Activated naive CD8-positive, alpha-beta T cell treated with anti-CD3 and anti-CD28 coated beads, Interleukin-2, amount 50 U/mL, for 16 hours (primary cell): ENCODE measurements around the gene RWDD1.

Experiments
- DNase-seq: peaks from one replicate; pipeline ENCODE4 v3.0.0-alpha.2; 2020; ENCODE audit warnings: low read depth, low spot score

Gene RWDD1, protein sequence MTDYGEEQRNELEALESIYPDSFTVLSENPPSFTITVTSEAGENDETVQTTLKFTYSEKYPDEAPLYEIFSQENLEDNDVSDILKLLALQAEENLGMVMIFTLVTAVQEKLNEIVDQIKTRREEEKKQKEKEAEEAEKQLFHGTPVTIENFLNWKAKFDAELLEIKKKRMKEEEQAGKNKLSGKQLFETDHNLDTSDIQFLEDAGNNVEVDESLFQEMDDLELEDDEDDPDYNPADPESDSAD

DNA sequence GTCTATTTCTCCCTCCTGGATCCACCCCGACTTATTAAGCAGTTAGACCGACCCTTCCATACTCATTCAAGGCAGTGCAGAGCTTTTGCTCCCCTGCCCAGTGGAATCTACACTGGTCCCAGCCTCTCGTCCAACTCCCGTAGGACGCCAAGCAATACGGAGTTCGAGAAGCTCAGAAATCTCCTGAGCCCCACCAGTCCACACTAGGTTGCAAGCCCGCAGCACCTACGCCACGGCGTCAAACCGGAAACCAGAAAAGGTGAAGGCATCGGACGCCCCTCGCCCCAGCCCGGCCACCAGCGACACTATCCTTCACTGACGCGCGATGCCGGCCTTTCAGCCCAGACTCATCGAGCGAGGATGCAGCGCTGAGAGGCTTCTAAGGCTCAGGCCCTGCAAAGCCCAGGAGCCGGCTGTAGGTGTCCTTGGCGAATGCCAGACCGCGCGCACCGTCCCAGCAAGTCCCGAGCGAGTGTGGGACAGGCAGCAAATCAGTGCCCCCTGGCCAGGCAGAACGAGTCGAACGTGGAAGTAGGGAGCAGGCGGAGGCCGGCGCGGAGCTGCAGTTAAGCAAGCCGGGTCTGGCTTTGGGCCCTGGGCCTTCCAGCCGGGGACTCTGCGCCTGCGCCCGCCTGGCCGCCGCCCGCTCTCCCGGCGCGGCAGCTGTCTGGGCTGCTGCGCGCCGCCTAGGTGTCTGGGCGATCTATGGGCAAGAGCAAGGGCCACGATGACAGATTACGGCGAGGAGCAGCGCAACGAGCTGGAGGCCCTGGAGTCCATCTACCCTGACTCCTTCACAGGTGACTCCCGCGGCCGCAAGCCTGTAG, at the start of gene RWDD1:
RWDD1 (plus strand) TSS at position 649 of the 827 bp plus-strand sequence; CDS start at position 728, 79 bp downstream.
- peak; percentile 96 for DNase-seq

- DNase-seq: no peak
Measured at GRCh38 chr6:116522896-116523295, 48.4 kb upstream of the RWDD1 start.

DNA sequence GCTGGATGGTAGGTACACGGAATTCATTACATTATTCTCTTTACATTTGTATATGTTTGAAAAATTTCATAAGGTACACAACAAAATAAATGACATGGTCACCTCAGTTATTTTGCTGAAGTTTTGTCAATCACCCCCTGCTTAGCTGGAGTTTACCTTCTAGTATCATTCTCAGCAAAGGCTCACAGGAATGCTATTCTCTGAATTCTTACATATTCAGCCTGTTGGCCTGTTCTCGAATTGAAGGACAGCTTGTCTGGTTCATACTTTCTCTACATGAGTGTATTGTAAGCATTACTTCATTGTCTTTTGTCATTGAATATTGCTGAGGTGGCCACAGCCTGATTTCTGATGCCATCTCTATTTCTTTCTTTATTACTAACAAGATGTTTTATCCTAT, 47.1 kb upstream of the RWDD1 start:
- no peak for DNase-seq

DNA sequence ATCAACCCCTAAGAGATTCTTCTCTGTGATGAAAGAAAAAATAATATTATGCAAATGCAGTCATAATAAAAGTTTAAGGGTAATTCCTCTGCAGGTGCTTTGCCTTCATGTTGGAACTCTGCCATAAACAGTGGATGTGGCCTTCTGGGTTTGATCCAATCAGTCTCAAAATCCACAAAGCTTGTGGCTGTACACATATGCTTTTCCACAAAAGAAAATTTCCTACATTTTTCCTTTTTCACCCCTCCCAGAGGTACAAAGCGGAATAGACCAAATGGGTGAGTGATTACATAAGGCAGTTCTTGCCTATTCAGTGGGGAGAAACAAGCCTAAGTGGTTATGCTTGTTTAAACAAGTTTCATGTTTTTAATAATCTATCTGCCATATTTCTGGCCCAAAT, 43.2 kb upstream of the RWDD1 start:
- DNase-seq: no peak

GRCh38 chr6:116528780-116529179, 42.5 kb upstream of the RWDD1 start:
- DNase-seq: no peak

DNA sequence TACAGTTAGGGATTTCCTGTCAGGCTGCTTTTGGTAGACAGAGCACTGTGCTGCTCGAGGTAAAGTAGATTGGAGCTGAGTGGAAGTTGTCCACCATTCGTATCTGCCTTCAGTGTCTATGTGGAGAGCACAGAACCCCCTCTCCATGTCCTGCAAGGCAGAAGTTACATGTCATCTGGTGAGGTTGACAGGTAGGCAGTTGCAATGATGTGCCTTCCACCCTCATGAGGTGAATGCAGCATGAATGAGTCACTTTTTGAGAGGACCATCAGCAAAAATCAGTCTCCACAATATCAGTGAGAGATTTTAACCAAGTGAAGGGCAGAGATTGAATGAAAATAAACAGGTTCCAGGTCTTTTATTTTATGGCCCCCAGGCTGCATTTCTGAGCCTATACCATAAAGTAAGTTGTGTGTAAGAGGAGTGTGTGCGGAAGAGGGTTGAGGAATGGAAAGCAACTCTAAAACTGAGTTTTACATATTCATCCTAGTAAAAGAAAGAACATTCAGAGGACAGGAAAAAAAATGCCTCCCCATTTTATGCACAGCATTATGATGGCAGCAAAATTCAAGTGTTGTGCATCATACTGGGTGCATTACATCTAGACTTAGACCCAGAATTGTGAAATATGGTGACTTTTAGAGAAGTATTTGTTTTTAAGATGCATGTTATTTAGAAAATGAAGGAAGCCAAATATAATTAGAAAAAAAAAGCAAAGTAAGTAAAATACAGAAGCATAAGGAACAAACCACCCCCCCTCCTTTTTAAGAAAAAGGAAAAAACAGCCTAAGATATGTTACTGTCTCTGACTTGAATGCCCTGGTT, 41.6 kb upstream of the RWDD1 start:
- DNase-seq: no peak

DNA sequence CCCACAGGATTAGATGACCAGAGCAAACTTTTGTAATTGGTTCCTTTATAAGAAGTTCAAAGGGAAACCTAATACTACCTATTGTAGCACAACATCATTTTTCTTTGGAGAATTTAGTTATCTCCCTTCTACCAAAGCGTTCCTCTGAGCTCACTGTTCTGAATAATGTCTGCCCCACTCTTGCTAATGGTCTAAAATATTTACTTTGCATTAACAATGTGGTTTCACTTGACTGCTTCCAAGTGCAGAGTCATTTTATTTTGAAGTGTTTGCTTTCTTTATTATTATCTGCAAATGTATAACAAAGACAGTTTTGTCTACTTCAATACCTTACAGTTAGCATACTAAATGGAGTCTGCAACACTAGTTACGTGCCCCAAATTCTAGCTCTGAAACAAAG, 40.9 kb upstream of the RWDD1 start:
- no peak for DNase-seq

DNA sequence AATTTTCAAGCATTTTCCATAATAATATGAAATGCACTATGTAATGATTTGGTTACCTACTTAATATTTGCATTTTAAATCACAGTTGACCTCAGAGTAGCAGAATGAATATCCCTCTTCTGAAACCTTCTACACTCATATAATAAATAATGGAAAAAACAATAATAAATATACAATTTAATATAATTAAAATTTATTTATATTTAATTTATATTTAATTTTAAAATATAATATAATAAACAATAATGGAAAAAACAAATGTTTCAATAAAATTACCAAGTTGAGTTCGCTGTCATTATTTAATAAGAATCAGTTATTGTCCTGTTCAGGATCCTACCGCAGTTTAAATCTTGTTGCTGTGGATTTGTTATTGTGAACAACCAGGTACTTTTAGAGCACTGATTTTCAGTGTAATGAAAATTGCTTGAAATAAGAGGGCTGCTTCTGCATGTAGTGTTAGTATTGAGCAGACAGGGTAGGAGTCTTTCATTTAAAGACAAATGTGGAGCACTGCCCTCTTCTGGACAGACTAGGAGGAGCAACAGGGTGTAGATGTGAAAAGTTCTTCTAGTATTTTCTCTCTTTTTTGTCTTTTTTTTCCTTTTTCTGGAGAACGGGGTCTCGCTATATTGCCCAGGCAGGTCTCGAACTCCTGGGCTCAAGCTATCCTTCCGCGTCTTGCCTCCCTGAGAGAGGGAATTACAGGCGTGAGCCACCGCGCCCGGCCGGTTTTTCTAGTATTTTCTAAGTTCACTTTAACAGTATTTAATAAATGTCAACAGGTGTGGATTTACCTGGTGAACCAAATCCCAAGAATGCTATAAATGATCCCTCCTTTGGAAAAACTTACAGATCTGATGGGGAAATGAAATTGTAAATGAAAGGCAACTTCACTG, 39.4 kb upstream of the RWDD1 start:
- peak; percentile 17 for DNase-seq

DNA sequence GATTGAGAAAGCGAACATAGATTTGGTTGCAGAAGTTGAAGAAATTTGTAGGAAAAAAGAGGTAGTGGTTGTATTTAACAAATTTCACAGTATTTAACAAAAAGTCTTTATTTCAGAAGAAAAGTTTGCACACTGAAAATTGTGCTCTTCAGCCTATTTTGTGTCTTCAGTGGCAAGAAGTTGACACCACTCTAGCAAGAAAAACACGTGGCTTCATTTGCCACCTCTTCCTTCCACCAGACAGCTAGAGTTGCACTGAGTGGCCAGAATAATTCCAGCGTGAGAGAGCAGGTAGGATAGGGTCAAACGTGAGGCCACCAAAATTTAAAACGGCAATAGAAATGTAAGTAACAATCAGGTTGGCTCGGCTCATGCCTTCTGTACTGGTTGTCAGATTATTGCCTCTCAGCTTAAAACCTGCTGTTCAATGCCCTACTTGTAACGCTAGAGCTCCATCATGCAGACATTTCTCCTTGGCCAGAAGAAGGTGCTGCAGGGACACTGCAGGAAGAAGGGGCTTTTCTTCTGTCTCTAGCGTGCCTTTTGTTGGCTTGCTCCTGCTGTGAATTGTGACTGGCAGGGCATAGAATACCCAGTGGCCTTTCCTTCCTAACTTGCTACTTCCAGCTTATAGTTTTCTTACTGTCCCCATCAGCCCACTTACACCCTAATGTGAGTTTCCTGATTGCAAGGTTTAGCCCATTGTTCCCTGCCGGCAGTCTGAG, 37.9 kb upstream of the RWDD1 start:
- DNase-seq: no peak

- DNase-seq: no peak
Measured at GRCh38 chr6:116535109-116535508, 36.2 kb upstream of the RWDD1 start.

GRCh38 chr6:116536216-116536621, 35.1 kb upstream of the RWDD1 start:
- no peak for DNase-seq

- DNase-seq: no peak
Measured at GRCh38 chr6:116542426-116542825, 28.9 kb upstream of the RWDD1 start.

- no peak for DNase-seq
Measured at GRCh38 chr6:116543149-116543548, 28.2 kb upstream of the RWDD1 start.

GRCh38 chr6:116545651-116546050, 25.7 kb upstream of the RWDD1 start, which contains the start of gene TRAPPC3L:
Gene TRAPPC3L (minus strand): TSS chr6:116545684. CDS start chr6:116545514, 170 bp downstream.
- no peak for DNase-seq

GRCh38 chr6:116547358-116547757, 23.9 kb upstream of the RWDD1 start:
- no peak for DNase-seq

GRCh38 chr6:116550796-116551195, 20.5 kb upstream of the RWDD1 start:
- no peak for DNase-seq

- no peak for DNase-seq
Measured at GRCh38 chr6:116553451-116553850, 17.9 kb upstream of the RWDD1 start, which contains the start of gene CALHM4. Gene CALHM4 (plus strand): TSS chr6:116553751. CDS start chr6:116553794, 43 bp downstream.

GRCh38 chr6:116556065-116556464, 15.2 kb upstream of the RWDD1 start:
- DNase-seq: no peak

- DNase-seq: no peak
Measured at GRCh38 chr6:116556814-116557415, 14.4 kb upstream of the RWDD1 start.

- DNase-seq: no peak
Measured at GRCh38 chr6:116557893-116558292, 13.4 kb upstream of the RWDD1 start.
